Fibroblast of the aortic adventitia (primary cell): ENCODE results near the gene LZTS3. TPM values are rescaled to one million over a fixed set of nuclear protein-coding genes. Genes with fewer than 3 reads are reported as not detected.

Source experiments
- DNase-seq: peaks from one replicate; pipeline ENCODE4 v3.0.0-alpha.2; 2010; ENCODE audit warnings: low read depth
- H3K4me3 ChIP-seq: 2 replicates; pipeline ENCODE4 v1.5.1; 2011; ENCODE audit warnings: low read depth, mild to moderate bottlenecking, control low read depth, low read length, moderate library complexity
- CTCF ChIP-seq: IDR thresholded peaks from 2 replicates; pipeline ENCODE4 v1.5.1; 2011; ENCODE audit warnings: mild to moderate bottlenecking, low read length, control low read depth, inconsistent platforms; ENCODE audit not compliant: insufficient read depth
- total RNA-seq: library from RNA; depleted of rRNA; stranded (reverse); fragments of >200 nt; gene quantifications from 2 replicates; pipeline ENCODE4 v1.2.3, GENCODE V29; 2012; ENCODE audit warnings: low replicate concordance

The LZTS3 gene
- total RNA-seq, 1 donor, result 3.6 TPM

DNA sequence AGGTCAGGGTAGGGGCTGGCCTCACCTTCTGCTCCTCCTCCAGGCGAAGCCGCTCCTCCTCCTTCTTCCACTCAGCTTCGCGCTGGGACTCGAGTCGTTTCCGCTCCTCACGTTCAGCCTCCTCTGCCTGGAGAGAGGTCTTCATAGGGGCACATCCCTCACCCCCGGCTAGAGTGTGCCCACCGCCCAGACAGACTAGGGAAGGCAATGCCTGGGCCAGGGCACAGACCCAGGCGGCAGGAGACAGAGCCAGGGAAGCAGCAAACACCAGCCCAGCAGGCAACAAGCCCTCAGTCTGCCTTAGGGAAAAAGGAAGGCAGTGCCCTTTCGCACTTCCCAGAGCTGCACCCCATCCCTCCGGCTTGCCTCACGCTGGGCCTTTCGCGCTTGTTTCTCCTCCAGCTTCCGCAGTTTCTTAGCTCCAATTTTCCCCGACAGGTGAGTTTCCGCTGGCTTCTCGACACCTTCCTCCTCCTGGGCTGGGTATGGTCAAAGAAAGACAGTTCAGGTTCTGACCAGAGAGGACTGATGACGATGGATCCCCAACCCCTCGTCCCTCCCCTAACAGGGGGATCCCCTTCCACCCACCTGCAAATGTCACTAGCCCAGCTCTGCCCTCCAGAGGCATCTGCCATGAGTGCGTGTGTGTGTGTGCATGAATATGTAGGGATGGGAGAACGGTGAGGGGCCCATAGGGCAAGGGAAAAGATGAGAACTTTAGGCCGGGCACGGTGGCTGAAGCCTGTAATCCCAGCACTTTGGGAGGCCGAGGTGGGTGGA is 26.8 kb upstream of the LZTS3 start:
- no peak overlapping the region for H3K4me3 ChIP-seq
- TF ChIP-seq CTCF, result no peak
- DNase-seq, result no peak

DNA sequence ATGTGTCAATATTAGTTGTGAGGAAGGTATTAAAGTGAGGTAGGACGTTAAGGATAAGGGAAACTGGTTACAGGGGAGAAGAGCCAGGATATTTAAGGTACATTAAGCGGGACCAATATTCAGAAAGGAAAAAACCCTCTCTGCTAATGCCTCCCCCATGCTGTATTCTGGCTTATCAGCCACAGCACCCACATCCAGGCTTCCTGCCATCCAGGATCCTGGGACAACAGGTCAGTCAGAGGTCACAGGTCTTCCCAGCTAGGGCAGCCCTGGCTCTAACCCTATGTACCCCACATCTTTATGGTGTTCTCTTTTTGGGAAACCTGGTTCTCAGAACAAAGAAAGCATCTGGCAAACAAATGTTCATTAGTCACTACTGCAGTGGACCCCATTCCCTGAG is 25.9 kb upstream of the LZTS3 start:
- no peak overlapping the region for H3K4me3 ChIP-seq
- no peak for TF ChIP-seq CTCF
- DNase-seq, result no peak

GRCh38 chr20:3195590-3196237 is 22.4 kb upstream of the LZTS3 start:
- no peak for DNase-seq
- no peak for TF ChIP-seq CTCF
- no peak overlapping the region for H3K4me3 ChIP-seq

GRCh38 chr20:3194617-3195280 is 21.4 kb upstream of the LZTS3 start:
- H3K4me3 ChIP-seq, result no peak overlapping the region
- no peak for TF ChIP-seq CTCF
- DNase-seq, result no peak

DNA sequence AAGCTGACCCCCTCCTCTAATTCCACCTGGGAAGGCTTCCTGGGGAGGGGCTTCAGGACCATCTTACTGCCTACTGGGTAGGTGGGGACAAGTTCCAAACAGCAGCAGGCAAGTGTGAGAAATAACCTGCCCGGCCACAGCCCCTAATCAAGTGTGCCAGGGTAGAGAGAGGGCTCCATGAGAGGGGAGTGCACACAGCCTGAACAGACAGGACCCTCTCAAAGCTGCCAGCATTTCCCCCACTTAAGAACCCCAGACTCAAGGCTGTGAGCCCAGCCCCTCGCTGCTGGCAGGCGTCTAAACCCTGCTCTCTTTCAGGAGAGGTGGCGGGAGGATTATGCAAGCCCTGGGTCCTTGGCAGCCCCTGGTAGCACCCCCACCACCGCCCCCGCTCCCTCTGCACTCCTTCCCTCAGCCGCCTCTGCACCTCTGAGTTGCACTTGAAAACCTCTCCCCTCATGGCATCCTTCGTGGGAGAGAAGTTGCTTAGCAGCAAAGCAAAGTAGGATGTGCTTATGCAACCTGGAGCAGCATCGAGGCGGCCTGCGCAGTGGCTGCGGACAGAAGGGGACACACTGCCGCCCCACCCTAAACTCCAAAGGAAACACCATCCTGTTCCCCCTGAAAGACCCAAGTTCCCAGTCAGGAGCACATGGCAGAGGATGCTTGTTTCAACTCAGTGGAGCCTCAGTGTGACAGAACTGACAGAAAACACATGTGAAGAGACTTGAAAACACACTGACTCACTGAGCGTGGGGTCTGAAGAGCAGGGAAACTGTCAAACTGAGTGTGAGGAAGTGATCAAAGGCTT is 20.7 kb upstream of the LZTS3 start:
- no peak for DNase-seq
- TF ChIP-seq CTCF, result no peak
- no peak overlapping the region for H3K4me3 ChIP-seq

- TF ChIP-seq CTCF, result no peak
- H3K4me3 ChIP-seq, result no peak overlapping the region
- DNase-seq, result no peak
Observed at GRCh38 chr20:3192226-3193015, 19.1 kb upstream of the LZTS3 start.
